ENCODE data around the gene ZBTB47.

The ZBTB47 gene

GRCh38 chr3:42686832-42687650, 33.5 kb downstream of the ZBTB47 start:
- no peak for DNase-seq

DNA sequence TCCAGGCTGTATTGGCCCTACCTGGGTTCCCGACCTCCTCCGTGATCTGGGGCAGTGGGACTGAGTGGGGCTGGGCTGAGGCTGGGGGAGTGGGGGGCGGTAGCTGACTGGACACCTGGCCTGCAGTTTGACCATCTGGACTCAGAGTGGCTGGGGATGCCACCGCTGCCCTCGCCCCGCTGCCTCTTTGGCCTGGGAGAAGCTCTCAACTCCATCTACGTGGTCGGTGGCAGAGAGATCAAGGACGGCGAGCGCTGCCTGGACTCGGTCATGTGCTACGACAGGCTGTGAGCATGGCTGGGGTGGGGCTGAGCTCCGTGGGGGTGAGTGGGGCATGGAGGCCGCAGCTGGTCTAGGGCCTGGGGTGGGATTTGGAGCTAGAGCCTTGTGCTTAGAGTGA, 34.5 kb downstream of the ZBTB47 start:
- no peak for DNase-seq

- no peak for DNase-seq
Measured at GRCh38 chr3:42688487-42689420, 35.3 kb downstream of the ZBTB47 start.

DNA sequence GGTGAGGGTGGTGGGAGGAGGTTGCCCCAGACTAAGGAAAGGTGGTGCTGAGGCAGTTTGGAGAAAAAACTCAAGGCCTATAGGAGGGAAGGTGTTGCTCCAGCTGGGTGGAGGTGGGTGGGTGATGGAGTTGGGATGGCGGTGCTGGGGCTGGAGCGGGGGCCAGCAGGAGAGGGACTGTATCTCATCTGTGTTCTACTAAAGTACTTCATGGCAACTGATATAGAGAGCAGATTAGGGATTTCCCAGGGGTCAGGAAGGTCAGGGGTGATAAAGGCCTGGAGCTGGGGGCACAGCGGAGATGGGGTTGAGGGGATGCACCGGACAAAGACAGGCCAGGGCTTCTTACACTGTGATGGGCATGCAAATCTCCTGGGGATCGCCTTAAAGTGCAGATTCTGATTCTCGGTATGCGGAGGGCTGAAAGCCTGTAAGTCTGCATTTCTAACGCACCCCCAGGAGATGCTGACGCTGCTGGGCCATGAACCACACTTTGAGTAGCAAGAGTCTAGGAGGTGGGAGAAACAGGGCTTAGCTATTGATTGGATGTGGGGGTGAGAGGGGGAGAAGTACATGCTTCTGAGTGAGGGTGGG, 36.0 kb downstream of the ZBTB47 start:
- no peak for DNase-seq

GRCh38 chr3:42690191-42690590, 36.7 kb downstream of the ZBTB47 start:
- no peak for DNase-seq

- no peak for DNase-seq
Measured at GRCh38 chr3:42690766-42691680, 37.5 kb downstream of the ZBTB47 start.

DNA sequence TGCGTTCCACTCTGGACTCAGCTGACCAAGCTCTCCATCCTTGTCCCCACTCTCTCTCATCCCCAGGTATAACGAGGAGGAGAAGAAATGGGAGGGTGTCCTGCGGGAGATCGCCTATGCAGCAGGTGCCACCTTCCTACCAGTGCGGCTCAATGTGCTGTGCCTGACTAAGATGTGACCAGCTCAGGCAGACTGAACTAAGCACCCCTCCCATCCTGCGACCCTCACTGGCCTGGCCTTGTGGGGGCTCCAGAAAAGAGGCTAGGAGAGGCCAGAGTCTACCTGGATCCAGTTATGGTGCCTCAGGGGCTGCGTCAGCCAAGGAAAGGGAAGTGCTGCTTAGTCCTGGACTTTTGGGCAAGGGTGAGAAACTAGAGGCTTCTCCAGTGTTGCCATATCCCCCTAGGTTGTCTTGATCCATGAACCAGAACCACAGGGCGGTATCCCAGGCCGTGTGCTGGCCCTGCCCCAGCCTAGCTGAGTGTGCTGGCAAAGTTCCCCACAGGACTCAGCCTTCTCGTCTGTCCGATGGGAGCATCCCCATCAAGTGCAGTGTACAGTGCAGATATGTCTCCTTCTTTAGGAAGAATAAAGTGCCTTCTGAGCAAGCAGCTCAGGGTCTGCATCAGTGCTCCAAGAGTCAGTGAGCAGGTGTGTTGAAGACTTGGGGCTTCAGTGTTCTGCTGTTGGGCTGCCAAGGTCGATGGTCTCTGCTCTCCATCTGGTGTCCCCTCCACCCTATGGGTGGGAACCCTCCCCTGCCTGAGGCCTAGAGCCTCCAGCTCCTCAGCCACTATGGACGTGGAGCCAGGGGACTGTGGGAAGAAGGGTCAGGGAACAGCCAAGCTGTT, 38.5 kb downstream of the ZBTB47 start:
- DNase-seq: no peak

- DNase-seq: no peak
Measured at GRCh38 chr3:42692667-42693529, 39.4 kb downstream of the ZBTB47 start.

DNA sequence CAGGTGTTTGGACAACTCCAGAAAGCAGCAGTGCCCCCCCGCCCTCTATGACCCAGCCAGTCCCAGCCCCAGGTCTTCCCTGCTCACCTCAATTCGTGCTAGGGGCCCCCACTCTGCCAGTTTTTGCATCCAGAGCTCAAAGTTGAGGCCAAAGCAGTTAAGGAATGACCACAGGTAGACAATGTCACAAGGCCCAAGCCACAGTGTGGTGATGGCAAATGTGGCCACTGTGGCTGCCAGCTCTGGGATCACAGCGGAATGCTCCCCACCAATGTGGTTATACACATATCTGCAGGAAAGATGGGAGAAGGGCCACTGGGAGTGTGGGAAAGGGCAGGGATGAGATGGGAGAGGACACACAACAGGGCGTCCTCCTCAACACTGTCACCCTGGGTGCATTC, 40.0 kb downstream of the ZBTB47 start:
- no peak for DNase-seq

DNA sequence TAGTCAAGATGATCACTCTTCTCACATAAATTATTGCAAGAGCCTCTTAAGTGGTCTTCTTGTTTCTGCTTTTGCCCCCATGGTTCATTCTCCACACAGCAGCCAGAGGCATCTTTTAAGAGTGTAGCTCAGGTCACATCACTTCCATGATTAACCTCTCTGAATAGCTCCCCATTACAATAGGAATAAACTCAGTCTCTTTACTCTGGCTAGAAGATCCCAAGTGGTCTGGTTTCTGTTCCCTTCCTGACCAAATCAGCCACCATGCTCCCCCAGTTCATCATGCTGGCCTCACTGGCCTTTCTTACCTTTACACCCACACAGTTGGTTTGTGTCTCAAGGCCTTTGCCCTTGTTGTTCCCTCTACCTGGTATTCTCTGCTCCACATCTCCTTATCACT, 40.9 kb downstream of the ZBTB47 start:
- DNase-seq: no peak

GRCh38 chr3:42696356-42697288, 43.1 kb downstream of the ZBTB47 start:
- no peak for DNase-seq

GRCh38 chr3:42697289-42698051, 44.0 kb downstream of the ZBTB47 start:
- no peak for DNase-seq

DNA sequence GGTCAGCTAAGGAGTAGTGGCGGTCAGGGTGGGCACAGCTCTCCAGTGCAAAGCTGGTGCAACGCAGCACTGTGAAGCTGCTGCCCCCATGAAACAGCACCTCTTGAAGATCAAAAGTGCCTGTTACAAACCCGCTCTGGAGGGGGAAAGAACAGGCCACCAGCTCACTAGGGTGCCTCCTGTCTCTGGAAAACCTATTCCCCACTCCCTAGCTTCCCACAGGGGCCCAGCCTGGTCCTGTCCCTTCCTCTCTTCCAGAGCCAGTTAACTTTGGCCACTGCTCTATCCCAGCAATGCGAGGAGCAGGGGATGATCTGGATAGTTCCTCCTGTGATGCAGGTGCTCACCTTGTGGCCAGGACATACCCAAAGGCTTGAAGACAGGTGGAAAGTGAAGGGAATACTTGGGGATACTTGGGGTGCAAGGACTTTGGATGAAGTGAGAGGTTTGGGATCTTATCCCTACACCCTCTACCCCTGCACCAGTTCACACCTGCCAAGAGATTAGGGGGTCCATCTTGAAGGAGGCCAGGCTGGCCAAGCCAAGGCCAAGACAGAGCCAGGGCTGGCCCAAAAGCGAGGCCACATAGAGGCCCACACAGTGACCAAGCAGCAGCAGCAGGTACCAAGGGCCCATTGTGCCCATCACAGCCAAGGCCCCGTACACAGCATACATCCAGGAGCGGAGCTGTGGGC, 44.9 kb downstream of the ZBTB47 start:
- DNase-seq: no peak

DNA sequence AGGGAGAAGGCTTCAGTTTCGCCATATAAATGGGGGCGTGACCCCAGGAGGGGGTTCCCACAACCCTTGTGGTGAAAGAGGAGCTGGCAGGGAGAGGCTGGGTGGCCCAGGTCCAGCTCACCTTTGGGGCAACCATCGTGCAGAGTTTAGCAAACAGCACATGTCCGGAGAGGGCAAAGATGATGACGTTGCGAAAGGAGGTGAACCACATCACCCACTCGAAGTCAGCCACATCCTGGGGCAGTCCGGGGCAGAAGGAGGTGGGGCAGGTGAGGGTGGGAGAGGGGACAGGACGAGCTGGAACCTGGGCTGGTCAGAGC, 45.4 kb downstream of the ZBTB47 start:
- DNase-seq: no peak

GRCh38 chr3:42699511-42699971, 46.0 kb downstream of the ZBTB47 start:
- DNase-seq: no peak

- no peak for DNase-seq
Measured at GRCh38 chr3:42700366-42701288, 47.1 kb downstream of the ZBTB47 start.
